ENCODE results near the gene RAB44. TPM values are rescaled to one million over a fixed set of nuclear protein-coding genes. Genes with fewer than 3 reads are reported as not detected.

Gene RAB44
- total RNA-seq, 1 experiment from 2014 or later, result not detected

GRCh38 chr6:36727505-36728021 lies 29.9 kb downstream of the RAB44 start:
- Histone ChIP-seq H3K56ac (ENCODE audit: insufficient read length, low read depth, low read length) (no peak overlapping the region), H3K9ac (ENCODE audit: extremely low read depth, insufficient read length, low read length) (no peak overlapping the region), H3K79me2 (ENCODE audit: insufficient read depth, low read length) (no peaks in the 10 kb centered on the region), H2BK120ac (ENCODE audit: low read depth, low read length, poor library complexity, severe bottlenecking) (no peak overlapping the region), H2AK5ac (ENCODE audit: insufficient read length, low read length) (no peak overlapping the region), H3K79me1 (ENCODE audit: insufficient read depth, low read depth, low read length, poor library complexity, severe bottlenecking) (no peaks in the 10 kb centered on the region), H2AFZ (ENCODE audit: low read length) (no peak overlapping the region), H2BK20ac (ENCODE audit: low read depth, low read length, poor library complexity, severe bottlenecking) (no peak overlapping the region), H3K4me1 (ENCODE audit: insufficient read depth, low read length) (no peaks in the 10 kb centered on the region; the same call in 1 of the 2 replicates), H3K27ac (ENCODE audit: insufficient read length, low read depth, low read length) (no peak overlapping the region), H2BK5ac (ENCODE audit: insufficient read length, low read length) (no peak overlapping the region), H3K4me2 (ENCODE audit: insufficient read depth, insufficient read length, low read length) (no peak overlapping the region), H4K20me1 (ENCODE audit: control insufficient read depth, insufficient read depth, insufficient read length) (no peaks in the 10 kb centered on the region), H4K5ac (ENCODE audit: insufficient read length, low read depth, low read length) (no peak overlapping the region), H3K4ac (ENCODE audit: low read depth, low read length) (no peak overlapping the region), H4K8ac (replicated peaks; ENCODE audit: insufficient read length, low read depth, low read length) (no peak overlapping the region), H3K27me3 (ENCODE audit: insufficient read depth, low read length) (no peaks in the 10 kb centered on the region), H3K9me3 (ENCODE audit: control insufficient read depth, low read depth, low read length) (no peaks in the 10 kb centered on the region), H3T11ph (ENCODE audit: low read length) (no peak overlapping the region), H3K23ac (ENCODE audit: insufficient read length, low read depth, low read length) (no peak overlapping the region), H2BK12ac (ENCODE audit: insufficient read length, low read depth, low read length) (no peak overlapping the region), H3K14ac (ENCODE audit: insufficient read depth, low read length) (no peak overlapping the region), H3K18ac (ENCODE audit: insufficient read length, low read depth, low read length) (no peak overlapping the region), H4K91ac (ENCODE audit: insufficient read length, low read depth, low read length) (no peak overlapping the region), H3K23me2 (ENCODE audit: insufficient read length, low read depth, low read length, poor library complexity, severe bottlenecking) (no peaks in the 10 kb centered on the region), H2BK15ac (ENCODE audit: low read depth, low read length) (no peak overlapping the region)
- no peak overlapping the region for H3K4me3 Mint-ChIP-seq
- peaks cover 19% of the 10 kb centered on the region for H3K27me3 Mint-ChIP-seq (ENCODE audit: low read depth)
- no CpG with 5 or more reads among the region's 7 CpGs for WGBS (ENCODE audit: extremely low coverage, insufficient read length, low lambda C conversion rate)
- no peaks in the 10 kb centered on the region; a peak in 1 of 5 replicates for H3K9me3 Mint-ChIP-seq
- DNase-seq, result no peak
- no peaks in the 10 kb centered on the region; a peak in 1 of 7 replicates for H3K36me3 Mint-ChIP-seq (ENCODE audit: insufficient read depth in 1 of 3, low read depth in 3 of 3)
- TF ChIP-seq, protein P1, sequence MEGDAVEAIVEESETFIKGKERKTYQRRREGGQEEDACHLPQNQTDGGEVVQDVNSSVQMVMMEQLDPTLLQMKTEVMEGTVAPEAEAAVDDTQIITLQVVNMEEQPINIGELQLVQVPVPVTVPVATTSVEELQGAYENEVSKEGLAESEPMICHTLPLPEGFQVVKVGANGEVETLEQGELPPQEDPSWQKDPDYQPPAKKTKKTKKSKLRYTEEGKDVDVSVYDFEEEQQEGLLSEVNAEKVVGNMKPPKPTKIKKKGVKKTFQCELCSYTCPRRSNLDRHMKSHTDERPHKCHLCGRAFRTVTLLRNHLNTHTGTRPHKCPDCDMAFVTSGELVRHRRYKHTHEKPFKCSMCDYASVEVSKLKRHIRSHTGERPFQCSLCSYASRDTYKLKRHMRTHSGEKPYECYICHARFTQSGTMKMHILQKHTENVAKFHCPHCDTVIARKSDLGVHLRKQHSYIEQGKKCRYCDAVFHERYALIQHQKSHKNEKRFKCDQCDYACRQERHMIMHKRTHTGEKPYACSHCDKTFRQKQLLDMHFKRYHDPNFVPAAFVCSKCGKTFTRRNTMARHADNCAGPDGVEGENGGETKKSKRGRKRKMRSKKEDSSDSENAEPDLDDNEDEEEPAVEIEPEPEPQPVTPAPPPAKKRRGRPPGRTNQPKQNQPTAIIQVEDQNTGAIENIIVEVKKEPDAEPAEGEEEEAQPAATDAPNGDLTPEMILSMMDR (conservative IDR thresholded peaks at IDR 0.05), result no peak
- no peak overlapping the region for H3K27ac Mint-ChIP-seq
- peaks cover 10 to 11% of the 10 kb centered on the region in 2 experiments for H3K4me1 Mint-ChIP-seq
